GM18499 (cell line): ENCODE measurements around the gene GABRQ.

Experiments used
- ATAC-seq: cut with Tn5 transposase; IDR thresholded peaks from one replicate; pipeline ENCODE4 v1.9.1; 2021; ENCODE audit warnings: moderate number of reproducible peaks; ENCODE audit not compliant: insufficient read depth, unreplicated experiment

Gene GABRQ

GRCh38 chrX:152637649-152638442 lies at the start of gene GABRQ:
Gene GABRQ, plus strand, starts transcription at chrX:152637895. Its CDS starts 308 bp downstream, at chrX:152638203.
- no peak for ATAC-seq

DNA sequence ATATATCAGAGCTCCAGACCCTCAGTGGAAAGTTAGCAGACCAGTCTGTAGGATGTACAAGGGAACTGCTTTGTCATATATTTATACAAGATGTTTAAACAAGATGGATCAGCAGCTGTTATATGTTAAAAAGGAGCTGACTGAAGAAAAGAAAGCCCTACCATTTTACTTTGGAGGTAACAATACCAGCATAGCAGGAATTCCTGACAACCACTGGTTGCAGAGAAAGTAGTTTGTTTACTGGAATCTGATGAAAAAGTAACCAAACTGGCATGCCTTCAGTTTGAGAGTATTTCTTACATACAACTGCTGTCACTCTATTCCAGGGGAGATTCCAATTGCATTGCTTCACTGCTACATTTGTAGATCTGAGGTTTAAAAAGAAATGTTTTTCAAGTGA lies 49.5 kb upstream of the GABRQ start:
- ATAC-seq: no peak

- no peak for ATAC-seq
Measured at GRCh38 chrX:152600853-152601633, 36.7 kb upstream of the GABRQ start.

DNA sequence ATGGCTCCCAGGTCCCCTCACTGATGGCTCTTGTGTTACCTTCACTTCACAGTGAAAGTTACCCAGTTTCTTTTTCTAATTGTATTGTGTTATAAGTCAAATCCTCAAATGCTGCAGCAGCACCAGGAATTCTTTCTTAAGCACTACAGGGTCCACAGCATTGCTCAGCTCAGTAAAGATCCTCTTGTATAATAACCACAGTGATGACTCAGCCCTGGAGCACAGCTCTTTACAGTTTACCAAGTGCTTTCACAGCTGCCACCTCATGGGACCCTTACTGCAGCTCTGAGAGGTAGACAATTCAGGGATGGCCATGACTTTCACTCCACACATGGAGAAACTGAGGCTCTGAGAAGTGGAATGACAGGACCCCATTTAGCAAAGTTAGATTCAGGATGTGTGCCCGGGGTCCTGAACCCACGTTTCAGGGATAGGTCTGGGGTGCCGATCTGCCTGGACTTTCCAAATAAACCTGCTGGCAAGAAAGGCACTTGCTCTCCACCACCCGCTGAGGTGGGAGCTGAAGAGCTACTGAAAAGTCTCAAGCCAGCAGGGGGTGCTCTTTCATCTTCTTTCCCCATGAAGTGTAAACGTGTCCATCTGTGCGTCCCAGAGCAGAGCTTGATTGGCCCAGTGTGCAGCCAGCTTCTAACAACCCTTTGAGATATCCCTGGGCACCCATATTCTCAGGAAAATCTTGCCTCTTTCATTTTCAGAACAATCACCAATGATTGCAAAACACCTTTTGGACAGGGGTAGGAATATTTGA lies 35.7 kb upstream of the GABRQ start:
- no peak for ATAC-seq

DNA sequence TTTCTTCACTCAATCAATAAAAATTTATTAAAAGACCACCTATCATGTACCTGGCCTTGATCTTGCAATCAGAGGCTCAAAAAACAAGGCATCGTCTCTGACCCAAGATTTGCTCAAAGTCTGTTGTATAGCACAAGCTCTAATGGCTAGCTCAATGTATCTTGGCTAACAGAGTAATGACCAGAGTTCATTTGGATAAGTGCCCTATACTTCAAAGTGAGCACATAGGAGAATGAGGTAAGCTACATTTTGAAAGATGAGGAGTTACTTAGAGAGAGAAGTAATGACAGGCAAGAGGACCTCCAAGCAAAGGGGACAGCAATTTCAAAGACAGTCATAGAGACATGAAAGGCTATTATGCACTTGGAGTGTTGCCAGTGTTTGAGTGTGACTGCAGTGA lies 22.9 kb upstream of the GABRQ start:
- ATAC-seq: no peak

DNA sequence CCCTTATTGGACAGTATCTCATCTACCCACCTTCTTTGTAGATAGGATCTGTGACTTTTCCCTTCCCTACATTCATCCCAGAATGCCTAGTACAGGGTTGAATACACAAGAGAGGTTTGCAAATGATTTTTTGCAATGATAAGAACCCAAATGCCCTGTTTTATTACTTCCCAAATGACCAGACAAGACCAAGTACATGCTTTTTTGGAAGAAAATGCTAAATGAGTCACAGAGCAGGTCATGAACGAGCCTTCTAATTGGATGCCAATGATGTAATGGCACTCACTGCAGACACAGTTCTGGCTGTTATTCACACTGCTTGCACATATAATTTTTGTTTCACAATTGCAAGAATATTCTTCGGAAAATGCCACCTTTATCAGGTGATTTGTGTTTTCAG lies 17.8 kb upstream of the GABRQ start:
- no peak for ATAC-seq

GRCh38 chrX:152632445-152633097 lies 5.1 kb upstream of the GABRQ start:
- ATAC-seq: no peak

DNA sequence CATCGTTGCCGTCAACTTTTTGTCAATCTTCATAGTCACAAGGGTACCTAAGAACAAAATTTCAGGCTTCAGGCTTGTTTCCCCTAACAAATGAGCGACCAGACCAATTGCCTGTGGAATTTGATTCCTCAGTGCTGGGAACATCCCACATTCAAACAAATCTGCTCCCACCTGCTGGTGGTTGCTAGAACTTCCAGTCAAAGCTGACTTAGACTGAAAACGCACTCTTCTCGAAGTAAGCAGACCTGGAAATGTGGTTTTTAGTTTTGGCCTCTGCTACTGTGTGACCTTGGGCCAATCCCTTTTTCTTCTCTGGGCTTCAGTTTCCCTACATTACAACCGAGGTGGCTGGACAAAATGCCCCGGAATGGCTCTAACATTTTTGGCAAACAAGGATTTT lies 1.8 kb upstream of the GABRQ start:
- no peak for ATAC-seq

GRCh38 chrX:152638443-152638904 lies 779 bp downstream of the GABRQ start:
- ATAC-seq: no peak

DNA sequence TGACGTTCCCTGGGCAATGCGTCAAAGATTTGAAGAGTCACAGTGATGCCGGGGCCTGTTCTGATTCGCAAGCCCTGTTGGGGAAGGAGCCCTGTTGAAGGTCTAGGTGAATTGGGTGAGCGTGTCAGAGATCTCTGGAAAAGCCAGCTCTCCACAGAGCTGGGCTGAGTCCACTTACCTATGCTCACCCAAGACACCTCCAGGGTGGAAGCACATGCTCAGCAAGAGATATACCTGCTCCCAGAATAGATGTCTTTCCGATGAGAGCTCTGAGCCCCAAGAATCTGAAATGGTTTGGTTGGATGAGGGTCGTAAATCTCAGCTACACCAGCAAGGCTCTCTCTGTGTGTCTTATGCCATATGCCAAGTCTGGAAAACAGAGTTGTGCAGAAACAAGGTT lies 1.7 kb downstream of the GABRQ start:
- ATAC-seq: no peak

DNA sequence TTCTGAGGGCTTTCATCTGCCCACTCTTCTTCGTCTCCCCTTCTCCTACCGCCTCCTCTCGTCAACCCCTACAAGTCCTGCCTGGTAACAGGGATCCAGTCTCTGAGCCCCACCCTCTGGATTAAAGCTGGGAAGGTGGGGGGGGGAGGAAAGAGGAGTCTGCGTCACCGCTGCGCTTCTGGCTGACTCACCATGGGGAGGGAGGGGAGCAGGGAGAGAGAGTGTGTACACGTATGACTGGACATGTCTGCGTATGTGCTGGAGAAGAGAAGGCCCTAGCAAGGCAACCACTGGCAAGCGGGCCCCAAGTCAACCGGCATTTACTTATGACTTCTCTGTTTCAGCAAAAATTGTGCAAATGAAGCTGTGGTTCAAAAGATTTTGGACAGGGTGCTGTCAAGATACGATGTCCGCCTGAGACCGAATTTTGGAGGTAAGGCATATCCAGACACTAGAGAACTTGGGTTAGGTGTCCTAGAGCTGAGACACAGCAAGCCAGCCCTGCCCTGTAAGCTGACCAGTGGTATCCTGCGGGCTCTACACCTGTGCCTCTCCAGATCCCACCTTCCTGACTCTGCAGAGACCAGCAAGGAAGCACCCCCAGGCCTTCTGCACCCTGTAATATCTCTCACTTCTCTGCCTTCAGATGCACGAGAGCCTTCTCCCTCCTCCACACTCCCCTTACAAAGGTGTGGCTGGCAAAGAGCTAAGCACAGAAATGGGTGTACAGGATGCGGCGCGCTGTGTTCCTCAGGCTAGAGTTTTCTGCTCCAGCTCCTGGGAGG lies 2.5 kb downstream of the GABRQ start:
- ATAC-seq: no peak

DNA sequence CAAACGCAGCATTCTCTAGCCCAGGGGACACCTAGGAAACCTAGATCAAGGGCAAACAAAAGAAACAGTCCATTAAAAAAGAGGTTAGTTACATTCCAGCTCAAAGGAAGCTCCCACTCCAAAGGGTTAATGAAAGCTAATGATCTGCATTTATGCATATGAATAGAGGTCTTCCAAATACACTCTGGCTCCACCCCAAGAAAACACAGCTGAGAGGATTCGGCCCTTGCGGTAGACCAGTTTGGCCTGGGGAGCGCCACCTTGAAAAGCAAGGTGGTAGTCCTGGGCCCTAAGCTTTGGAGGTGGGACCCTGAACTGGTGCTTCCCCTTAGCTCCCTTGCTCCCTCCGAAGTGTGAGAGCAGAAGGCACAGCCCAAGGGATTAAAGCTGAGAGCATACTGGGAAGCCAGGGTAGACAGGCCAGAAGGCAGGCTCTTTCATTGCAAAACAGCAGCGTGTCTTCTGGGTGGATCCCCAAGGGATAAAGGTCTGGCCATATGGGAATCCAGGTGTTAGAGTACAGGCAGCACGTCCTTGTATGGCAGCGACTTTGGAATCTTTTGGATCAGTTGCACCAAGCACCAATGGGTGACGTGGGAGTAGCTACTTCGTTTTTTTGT lies 3.7 kb downstream of the GABRQ start:
- no peak for ATAC-seq

DNA sequence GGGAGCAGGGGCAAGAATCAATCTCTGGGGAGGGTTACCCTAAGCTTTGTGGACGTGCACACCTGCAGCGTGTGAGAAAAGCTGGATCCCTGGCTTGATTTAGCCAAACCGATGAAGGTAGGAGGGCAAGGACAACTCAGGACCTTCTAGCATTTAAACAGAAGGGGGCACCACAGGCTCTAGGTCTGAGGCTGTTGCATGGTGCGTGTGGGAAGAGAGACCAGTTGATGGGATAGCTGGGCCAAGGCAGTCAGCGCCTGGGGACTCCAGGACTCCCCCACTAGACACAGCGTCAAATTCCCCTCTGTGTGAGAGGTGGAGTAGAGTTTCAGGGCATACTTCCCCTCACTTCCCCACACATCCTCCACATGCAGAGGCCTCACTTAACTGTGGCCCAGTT lies 4.3 kb downstream of the GABRQ start:
- ATAC-seq: no peak

DNA sequence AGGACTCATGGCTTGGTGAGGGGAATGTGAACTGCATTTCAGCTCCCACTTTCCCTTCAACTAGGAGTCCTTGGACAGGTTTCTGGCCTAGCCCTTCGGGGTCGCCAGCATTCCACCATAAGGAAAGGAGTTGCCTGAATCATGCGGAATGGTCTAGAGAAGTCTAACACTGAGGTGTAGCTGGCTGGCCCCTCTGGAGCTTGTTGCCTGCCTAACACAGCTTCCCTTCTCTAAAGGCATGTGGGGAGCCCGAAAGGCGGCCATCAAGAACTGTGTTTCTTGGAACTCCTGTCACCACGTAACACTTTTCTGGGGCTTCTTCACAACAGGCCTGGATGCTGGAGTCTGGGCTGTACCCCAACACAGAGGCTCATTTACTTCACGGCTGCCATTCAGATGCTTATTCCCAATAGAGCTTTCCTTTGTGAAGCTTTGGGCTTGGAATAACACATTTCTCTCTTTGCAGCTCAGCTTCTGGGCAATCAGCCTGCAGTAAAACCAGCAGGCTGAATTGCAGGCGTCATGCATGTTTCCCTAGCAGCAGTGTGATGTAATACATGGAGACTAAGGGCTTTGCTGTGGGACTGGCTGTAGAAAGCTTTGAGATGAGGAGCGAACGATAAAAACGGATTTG lies 5.4 kb downstream of the GABRQ start:
- no peak for ATAC-seq

DNA sequence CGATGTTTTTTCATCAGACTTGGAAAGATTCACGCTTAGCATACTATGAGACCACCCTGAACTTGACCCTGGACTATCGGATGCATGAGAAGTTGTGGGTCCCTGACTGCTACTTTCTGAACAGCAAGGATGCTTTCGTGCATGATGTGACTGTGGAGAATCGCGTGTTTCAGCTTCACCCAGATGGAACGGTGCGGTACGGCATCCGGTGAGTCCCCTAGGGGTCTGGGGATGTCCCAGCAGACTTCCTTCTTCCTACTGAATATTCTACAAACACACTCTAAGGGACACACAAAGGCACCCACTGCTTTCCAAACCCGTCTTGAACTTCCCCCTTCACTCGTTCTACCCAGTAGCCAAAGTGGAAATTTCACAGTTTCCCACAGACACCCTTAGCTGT lies 9.3 kb downstream of the GABRQ start:
- ATAC-seq: no peak

- no peak for ATAC-seq
Measured at GRCh38 chrX:152647978-152648377, 10.3 kb downstream of the GABRQ start.

DNA sequence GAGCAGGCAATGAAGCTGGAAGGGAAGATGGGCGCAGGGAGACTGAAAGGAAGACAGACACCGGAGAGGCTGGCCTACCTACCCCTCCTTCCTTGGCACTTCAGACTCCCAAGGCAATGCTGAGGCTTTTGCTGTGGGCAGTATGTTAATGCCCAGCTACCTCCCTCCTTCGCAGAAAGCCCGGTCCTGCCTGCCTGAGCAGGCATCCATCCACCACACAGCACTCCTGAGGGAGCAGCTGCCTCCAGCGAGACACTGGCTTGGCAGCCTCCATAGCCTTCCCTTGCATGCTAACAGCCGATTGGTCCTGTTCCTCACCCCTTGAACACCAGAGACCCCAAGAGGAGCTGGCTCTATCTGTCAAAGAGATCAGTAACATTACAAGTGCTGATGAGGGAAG lies 14.4 kb downstream of the GABRQ start:
- no peak for ATAC-seq

GRCh38 chrX:152652467-152652866 lies 14.8 kb downstream of the GABRQ start:
- no peak for ATAC-seq

GRCh38 chrX:152656087-152656486 lies 18.4 kb downstream of the GABRQ start:
- no peak for ATAC-seq
